ENCODE results near the gene SECISBP2L. TPM values are rescaled to one million over a fixed set of nuclear protein-coding genes. Genes with fewer than 3 reads are reported as not detected.
A peak's percentile ranks its signal among the peaks of the same experiment; 100 is the strongest.

The SECISBP2L gene
- total RNA-seq, 4 donors from 2014 or later = 40.3 to 54.0 (median 44.0) TPM

- H3K36me3 ChIP-seq = peaks cover 0 to 49% (median 34%) of the 10 kb centered on the region in 4 donors
- H3K4me1 ChIP-seq = peaks cover 2 to 11% (median 7%) of the 10 kb centered on the region in 4 donors
- intact Hi-C loops (cut with DNase I) = no loop called here
- no peak for DNase-seq (ENCODE audit: extremely low spot score)
- WGBS = 88% methylated on average over 2 of the region's 2 CpGs
- H3K27ac ChIP-seq (replicated peaks in 1 of 4) = no peak overlapping the region
- no peaks in the 10 kb centered on the region for H3K27me3 ChIP-seq
- TF ChIP-seq EP300 (IDR thresholded peaks at IDR 0.05) = no peak
- no peak for TF ChIP-seq CTCF (IDR thresholded peaks at IDR 0.05)
- no peak for TF ChIP-seq POLR2A (IDR thresholded peaks at IDR 0.05; ENCODE audit: low read depth)
- TF ChIP-seq POLR2AphosphoS5 (IDR thresholded peaks at IDR 0.05) = no peak
- no peak overlapping the region for H3K4me3 ChIP-seq
- H3K9me3 ChIP-seq = no peaks in the 10 kb centered on the region
Observed at GRCh38 chr15:49031804-49032203, 14.4 kb downstream of the SECISBP2L start.

- H3K4me1 ChIP-seq = no peaks in the 10 kb centered on the region
- H3K27me3 ChIP-seq = no peaks in the 10 kb centered on the region
- WGBS = 84% methylated on average over 1 of the region's 1 CpG
- no peak overlapping the region for H3K27ac ChIP-seq (replicated peaks in 1 of 4)
- TF ChIP-seq POLR2A (IDR thresholded peaks at IDR 0.05; ENCODE audit: low read depth) = no peak
- TF ChIP-seq CTCF (IDR thresholded peaks at IDR 0.05) = no peak
- TF ChIP-seq EP300 (IDR thresholded peaks at IDR 0.05) = no peak
- no peak for TF ChIP-seq POLR2AphosphoS5 (IDR thresholded peaks at IDR 0.05)
- intact Hi-C loops (cut with DNase I) = no loop called here
- no peak for DNase-seq (ENCODE audit: extremely low spot score)
- no peaks in the 10 kb centered on the region for H3K9me3 ChIP-seq
- no peak overlapping the region for H3K4me3 ChIP-seq
- H3K36me3 ChIP-seq = peaks cover 0 to 66% (median 48%) of the 10 kb centered on the region in 4 donors
Observed at GRCh38 chr15:49026700-49027099, 19.5 kb downstream of the SECISBP2L start.

GRCh38 chr15:49024840-49025239 is 21.4 kb downstream of the SECISBP2L start:
- TF ChIP-seq POLR2A (IDR thresholded peaks at IDR 0.05; ENCODE audit: low read depth) (no peak), POLR2AphosphoS5 (IDR thresholded peaks at IDR 0.05) (no peak), EP300 (IDR thresholded peaks at IDR 0.05) (no peak), CTCF (IDR thresholded peaks at IDR 0.05) (no peak)
- Histone ChIP-seq H3K27me3 (no peaks in the 10 kb centered on the region), H3K9me3 (no peaks in the 10 kb centered on the region), H3K27ac (replicated peaks in 1 of 4) (no peak overlapping the region), H3K4me1 (no peaks in the 10 kb centered on the region), H3K4me3 (no peak overlapping the region), H3K36me3 (peaks cover 0 to 84% (median 52%) of the 10 kb centered on the region in 4 donors)
- WGBS = 86% methylated on average over 1 of the region's 1 CpG
- intact Hi-C loops (cut with DNase I) = no loop called here
- DNase-seq (ENCODE audit: extremely low spot score) = no peak

GRCh38 chr15:49023354-49023753 is 22.9 kb downstream of the SECISBP2L start:
- intact Hi-C loops (cut with DNase I) = no loop called here
- H3K36me3 ChIP-seq = peaks cover 0 to 89% (median 47%) of the 10 kb centered on the region in 4 donors
- 90% methylated on average over 3 of the region's 3 CpGs for WGBS

GRCh38 chr15:49015896-49016295 is 30.4 kb downstream of the SECISBP2L start:
- intact Hi-C loops (cut with DNase I) = no loop called here

More at GRCh38 chr15:49023354-49023753, 22.9 kb downstream of the SECISBP2L start:
- H3K27me3 ChIP-seq = no peaks in the 10 kb centered on the region
- no peak for TF ChIP-seq EP300 (IDR thresholded peaks at IDR 0.05)
- H3K27ac ChIP-seq (replicated peaks in 1 of 4) = no peak overlapping the region
- no peaks in the 10 kb centered on the region for H3K9me3 ChIP-seq
- no peak overlapping the region for H3K4me3 ChIP-seq
- DNase-seq (ENCODE audit: extremely low spot score) = no peak
- H3K4me1 ChIP-seq = no peaks in the 10 kb centered on the region

More at GRCh38 chr15:49015896-49016295, 30.4 kb downstream of the SECISBP2L start:
- Histone ChIP-seq H3K4me1 (peaks cover 0 to 5% (median 1%) of the 10 kb centered on the region in 4 donors), H3K27me3 (no peaks in the 10 kb centered on the region), H3K27ac (replicated peaks in 1 of 4) (no peak overlapping the region), H3K36me3 (peaks cover 15 to 95% (median 46%) of the 10 kb centered on the region in 4 donors), H3K4me3 (no peak overlapping the region), H3K9me3 (no peaks in the 10 kb centered on the region)
- no peak for DNase-seq (ENCODE audit: extremely low spot score)
- TF ChIP-seq POLR2A (IDR thresholded peaks at IDR 0.05; ENCODE audit: low read depth) (no peak), EP300 (IDR thresholded peaks at IDR 0.05) (no peak), CTCF (IDR thresholded peaks at IDR 0.05) (no peak), POLR2AphosphoS5 (IDR thresholded peaks at IDR 0.05) (peak in 1 of 2 donors; percentile 12)
- WGBS = 62% methylated on average over 2 of the region's 2 CpGs

Measured in esophagus muscularis mucosa (tissue), 4 donors.